ENCODE data around the gene SMO.
A peak's percentile ranks its signal among the peaks of the same experiment; 100 is the strongest.
"Not testable (repeated sequence)": the region's sequence is repeated elsewhere in the genome, so short reads cannot be mapped to it uniquely, and the experiment has no call there.

The SMO gene

GRCh38 chr7:129169686-129170440 is 18.6 kb upstream of the SMO start:
- peak in 1 of 2 experiments; percentile 33 for DNase-seq

GRCh38 chr7:129170441-129171021 is 17.9 kb upstream of the SMO start:
- DNase-seq = no peak

- DNase-seq = not testable (repeated sequence)
Measured at GRCh38 chr7:129173861-129174260, 14.6 kb upstream of the SMO start.

- DNase-seq = no peak
Measured at GRCh38 chr7:129176916-129177710, 11.3 kb upstream of the SMO start.

- no peak for DNase-seq
Measured at GRCh38 chr7:129184981-129185670, 3.3 kb upstream of the SMO start.

- no peak for DNase-seq
Measured at GRCh38 chr7:129186749-129187260, 1.6 kb upstream of the SMO start.

GRCh38 chr7:129187681-129188371 is 607 bp upstream of the SMO start:
- DNase-seq = no peak

GRCh38 chr7:129188892-129189660 is 643 bp downstream of the SMO start:
- DNase-seq = no peak

GRCh38 chr7:129189661-129190310 is 1.4 kb downstream of the SMO start:
- DNase-seq = no peak

- DNase-seq = no peak
Measured at GRCh38 chr7:129191272-129191671, 2.8 kb downstream of the SMO start.

GRCh38 chr7:129193892-129194291 is 5.5 kb downstream of the SMO start:
- no peak for DNase-seq

- no peak for DNase-seq
Measured at GRCh38 chr7:129197771-129198170, 9.3 kb downstream of the SMO start.

- DNase-seq = no peak
Measured at GRCh38 chr7:129199406-129199805, 11.0 kb downstream of the SMO start.

GRCh38 chr7:129202058-129202777 is 13.8 kb downstream of the SMO start:
- DNase-seq = no peak

GRCh38 chr7:129203050-129203741 is 14.8 kb downstream of the SMO start:
- DNase-seq = no peak

- DNase-seq = no peak
Measured at GRCh38 chr7:129205126-129205818, 16.8 kb downstream of the SMO start.

- no peak for DNase-seq
Measured at GRCh38 chr7:129205987-129206785, 17.8 kb downstream of the SMO start.

- DNase-seq = no peak
Measured at GRCh38 chr7:129208667-129209066, 20.2 kb downstream of the SMO start.
